Stimulated activated CD4-positive, alpha-beta T cell treated with anti-CD3 and anti-CD28 coated beads, Interleukin-2, amount 100 ng/mL, for 4 hours (primary cell): ENCODE data around the gene PTPN22.
"Not testable (repeated sequence)": the region's sequence is repeated elsewhere in the genome, so short reads cannot be mapped to it uniquely, and the experiment has no call there.

Source experiments
- DNase-seq: peaks from one replicate; pipeline ENCODE4 v3.0.0-alpha.2; 2020; ENCODE audit warnings: low read depth

The PTPN22 gene

DNA sequence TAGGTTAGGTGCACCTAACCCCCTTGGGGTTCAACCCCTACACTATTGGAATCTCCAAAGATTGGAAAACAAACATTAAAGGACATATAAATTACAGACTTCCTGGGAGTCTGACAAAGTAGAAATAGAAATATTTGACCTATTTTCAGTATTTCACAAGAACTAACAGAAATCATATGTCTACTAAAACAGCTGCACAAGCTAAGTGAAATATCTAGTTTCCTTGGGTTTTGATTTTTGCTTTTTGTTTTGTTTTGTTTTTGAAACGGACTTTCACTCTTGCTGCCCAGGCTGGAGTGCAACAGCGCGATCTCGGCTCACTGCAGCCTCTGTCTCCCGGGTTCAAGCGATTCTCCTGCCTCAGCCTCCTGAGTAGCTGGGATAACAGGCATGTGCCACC is 18.8 kb downstream of the PTPN22 start:
- not testable (repeated sequence) for DNase-seq

DNA sequence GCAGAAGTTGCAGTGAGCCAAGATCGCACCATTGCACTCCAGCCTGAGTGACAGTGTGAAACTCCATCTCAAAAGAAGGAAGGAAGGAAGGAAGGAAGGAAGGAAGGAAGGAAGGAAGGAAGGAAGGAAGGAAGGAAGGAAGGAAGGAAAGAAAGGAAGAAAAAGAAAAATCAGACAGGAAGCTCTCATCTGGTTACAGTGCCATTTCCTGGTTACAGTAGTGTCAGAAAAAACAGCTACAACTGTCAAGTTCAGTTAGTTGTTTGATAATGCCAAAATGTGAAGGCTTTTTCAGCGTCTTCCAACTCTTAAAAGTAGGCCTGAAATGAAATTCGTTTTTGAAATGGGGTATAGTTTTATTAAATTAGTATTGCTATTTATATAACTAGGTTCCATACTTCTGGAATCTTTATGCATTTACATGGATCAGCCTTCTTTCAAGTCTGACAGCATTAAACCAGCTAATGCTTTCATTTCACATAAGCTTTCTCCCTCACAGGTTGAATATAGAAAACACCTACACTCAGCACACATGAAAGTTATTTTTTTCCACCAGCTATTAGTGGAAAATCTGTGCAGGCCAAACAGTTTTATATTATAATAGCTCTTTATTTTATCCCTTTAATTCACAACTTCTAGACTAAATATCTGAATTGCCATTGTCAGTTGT is 21.2 kb downstream of the PTPN22 start:
- DNase-seq, result no peak

DNA sequence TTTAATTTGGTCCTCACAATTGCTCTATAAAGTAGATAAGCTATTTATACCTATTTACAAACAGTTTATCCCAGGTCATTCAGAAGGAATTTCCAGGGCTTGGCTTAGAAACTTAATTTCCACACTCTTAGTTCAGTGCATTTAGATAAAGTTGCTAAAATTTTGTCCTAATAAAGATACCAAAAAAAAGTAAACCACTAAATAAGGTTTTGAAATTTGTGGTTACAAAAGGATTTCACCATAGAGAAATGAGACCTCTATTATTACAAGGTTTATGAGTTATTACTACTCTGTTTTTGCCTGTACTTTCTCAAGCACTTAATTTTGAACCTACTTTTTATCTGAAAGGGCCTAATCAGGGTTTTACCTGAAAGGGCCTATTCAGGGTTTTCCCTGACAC is 22.4 kb downstream of the PTPN22 start:
- no peak for DNase-seq

DNA sequence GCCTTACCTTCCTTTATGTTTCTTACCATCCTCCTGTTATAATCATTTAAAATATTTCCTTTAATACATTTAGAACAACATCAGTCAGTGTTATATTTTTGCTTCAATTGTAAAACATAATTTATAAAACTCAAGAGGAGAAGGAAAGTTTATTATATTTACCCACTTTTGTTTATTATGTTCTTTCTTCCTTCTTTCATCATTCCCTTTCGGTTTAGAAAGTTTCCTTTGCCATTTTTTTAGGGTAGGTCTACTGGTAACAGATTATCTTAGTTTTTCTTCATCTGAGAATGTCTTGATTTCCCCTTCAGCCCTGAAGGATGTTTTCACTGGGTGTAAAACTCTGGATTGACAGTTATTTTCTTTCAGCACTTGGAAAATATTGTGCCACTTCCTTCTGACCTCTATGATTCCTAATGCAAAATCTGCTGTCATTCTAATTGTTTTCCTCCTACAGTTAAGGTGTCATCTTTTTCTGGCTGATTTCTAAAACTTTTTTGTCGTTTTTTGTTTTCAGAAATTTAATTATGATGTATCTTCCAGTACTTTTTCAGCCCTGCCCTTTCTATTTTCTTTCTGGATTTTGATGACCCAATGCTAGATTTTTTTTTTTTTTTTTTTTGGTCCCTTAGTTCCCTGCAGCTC is 25.0 kb downstream of the PTPN22 start:
- DNase-seq, result no peak

DNA sequence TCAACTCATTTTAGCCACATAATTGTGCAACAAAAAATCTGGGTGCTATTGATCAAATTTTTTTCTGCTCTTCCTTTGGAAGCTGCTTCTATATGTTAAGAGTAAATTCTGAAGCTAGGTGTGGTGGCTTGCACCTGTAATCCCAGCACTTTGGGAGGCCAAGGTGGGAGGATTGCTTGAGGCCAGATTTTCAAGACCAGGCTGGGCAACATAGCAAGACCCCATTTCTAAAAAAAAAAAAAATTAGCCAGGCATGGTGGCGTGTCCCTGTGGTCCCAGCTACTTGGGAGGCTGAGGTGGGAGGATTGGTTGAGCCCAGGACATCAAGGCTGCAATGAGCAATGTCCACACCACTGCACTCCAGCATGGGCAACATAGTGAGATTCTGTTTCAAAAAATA is 35.0 kb downstream of the PTPN22 start:
- DNase-seq, result no peak

DNA sequence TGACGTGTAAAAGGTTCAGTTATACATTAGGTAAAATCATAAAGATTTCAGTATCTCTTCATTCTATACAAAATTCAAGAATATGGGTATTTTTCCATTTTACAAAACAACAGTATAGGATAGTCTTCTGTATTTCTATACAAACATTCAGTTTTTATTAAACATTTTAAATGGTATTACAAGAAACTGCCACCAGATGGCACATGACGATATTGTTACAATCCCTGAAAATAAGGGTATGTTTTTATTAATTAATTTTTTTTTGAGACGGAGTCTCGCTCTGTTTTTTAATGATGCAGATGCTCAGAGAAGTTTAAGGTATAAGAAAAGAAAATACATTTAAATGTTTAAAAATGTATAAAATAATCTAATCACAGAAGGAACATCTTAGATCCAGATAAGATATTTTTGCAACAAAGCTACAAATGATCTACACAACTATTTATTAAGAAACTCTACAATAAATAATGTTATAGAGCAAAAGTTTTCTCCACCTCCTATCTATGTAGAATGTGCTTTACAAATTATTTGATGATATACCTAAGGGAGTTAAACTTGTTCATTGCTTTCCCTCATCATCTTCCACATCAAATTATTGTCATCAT is 35.7 kb downstream of the PTPN22 start:
- DNase-seq, result peak; percentile 18

DNA sequence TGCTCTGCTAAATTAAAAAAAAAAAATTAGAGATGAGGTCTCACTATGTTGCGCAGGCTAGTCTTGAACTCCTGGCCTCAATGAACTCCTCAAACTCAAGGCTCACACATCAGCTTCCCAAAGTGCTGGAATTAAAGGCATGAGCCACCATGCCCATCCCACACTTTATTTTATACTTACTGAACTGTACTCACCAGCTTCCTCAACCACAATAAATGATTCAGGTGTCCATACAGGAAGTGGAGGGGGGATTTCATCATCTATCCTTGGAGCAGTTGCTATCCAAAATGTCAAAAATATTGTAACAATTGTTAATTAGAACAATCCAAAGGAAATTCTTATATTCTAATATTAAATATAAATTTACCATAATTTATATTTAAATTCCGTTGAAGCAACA is 36.8 kb downstream of the PTPN22 start:
- DNase-seq, result no peak

DNA sequence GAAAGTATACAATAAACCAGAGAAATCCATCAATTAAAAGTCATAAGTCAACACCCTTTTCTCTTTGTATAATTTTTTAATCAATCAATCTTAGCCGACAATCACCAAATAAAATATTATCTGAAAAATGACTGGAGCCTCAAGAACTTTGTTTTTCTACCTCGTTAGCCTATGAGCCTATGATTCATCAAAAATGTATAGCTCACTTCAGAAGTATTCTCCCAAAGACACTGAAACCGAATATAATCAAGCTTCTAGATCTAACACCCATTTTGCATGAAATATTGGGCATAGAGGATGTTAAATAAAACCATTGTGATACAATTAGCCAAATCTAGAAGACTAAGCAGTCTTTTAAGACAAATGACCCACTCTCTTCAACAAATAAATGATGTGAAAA is 41.5 kb downstream of the PTPN22 start:
- DNase-seq, result no peak

DNA sequence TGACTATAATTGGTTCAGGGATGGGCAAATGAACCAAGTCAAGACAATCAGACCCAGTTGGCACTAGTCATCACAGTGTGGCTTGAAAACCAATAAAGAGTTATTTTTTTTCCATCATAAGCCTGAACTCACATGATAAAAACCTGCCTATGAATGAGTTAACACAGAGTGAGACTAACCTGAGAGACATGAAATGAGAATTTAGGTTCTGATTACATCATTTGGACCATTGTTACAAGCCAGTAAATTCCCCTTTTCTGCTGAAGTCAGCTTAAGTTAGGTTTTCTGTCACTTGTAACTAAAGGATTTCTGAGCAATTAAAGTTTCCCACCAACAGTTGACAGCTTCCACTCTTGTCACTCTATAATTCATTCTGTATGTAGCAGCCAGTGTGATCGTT is 49.6 kb downstream of the PTPN22 start:
- DNase-seq, result no peak

DNA sequence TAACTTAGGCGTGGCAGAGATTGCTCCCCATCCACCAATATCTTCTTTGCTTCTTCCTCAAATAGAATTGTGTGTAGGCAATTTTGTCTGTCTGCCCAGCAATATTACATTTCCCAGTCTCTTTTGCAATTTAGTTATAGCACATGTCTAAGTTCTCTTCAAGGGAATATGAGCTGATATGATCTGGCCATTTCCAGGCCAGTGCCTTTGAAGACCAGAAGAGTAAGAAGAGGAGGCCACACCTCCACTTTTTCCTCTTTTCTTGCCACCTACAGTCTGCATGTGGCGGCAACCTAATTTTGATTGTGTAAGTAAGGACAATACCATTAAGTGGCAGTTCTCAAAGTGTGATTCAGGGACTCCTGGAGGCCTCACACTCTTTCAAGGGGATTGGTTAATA is 52.9 kb downstream of the PTPN22 start:
- no peak for DNase-seq

DNA sequence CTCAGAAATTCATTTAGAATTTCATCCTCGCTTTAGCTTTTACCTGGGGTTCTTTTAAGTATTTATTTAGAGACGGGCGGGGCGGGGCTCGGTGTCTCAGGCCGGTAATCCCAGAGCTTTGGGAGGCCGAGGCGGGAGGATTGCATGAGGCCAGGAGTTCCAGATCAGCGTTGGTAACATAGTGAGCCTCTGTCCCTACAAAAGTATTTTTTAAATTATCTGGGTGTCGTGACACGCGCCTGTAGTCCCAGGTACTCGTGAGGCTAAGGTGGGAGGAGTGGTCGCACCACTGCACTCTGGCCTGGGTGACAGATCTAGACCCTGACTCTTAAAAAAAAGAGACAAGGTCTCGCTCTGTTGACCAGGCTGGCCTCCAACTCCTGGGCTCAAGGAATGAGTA is 58.3 kb downstream of the PTPN22 start:
- no peak for DNase-seq

DNA sequence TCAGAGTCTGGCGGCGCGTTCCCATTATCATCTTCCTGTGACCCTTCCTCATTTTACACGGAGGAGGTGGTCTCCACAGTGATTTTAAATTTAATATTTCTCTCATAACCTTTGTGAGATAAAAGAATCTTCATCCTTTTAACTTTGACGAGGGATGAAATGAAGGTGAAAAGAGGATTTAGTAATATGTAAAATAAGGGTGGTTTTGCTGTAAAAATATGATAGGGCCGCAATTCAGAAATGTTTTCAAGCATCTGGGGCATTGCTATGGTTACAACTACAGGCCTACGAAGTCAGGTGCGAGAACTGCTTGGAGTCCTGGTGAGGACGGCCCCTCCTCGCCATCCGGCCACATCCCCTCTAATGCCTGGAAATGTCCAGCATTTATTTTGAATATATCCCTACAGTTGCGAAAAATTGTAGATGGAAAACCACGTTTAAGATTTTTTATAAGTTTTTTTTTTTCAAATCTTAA is 58.8 kb downstream of the PTPN22 start:
- DNase-seq, result no peak

DNA sequence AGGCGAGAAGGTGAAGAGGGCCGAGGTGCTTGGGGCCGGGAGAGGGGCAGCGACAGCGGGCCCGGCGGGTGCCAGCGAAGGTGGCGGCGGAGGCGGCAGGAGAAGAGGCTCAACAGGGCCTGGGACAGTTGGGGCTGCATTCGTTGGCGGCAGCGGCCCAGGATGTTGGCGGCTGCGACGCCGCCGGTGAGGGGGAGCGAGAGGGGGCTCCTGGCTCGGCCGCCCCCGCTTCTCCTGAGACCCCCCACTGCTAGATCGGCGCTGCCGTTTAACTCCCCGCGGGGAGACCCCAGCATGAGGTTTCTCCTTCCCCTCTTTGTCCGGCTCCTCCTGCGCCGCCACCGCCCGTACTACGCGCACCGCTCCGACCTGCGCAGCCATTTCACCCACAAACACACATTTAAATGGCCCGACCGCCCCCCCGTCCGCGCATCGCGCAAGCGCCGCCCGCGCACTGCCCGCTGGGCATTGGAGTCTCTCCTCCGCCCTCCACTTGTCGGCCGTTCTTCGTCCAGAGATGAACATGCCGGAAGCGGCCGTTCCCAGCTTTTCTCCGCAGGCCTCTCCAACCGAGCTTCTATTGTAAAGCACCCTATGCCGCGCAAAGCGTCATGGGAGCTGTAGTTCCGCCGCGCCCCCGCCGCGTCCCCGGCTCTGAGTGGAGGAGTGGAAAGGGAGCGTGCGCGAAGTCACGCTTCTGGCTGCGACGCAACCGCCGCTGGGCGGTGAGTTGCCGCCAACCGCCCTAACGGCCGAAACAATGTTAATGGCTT is 59.4 kb downstream of the PTPN22 start, which contains the start of gene RSBN1:
Gene RSBN1, minus strand, starts transcription at position 589 of the 773 bp plus-strand sequence. Its CDS starts 64 bp downstream, at position 525.
- DNase-seq, result peak; percentile 94

DNA sequence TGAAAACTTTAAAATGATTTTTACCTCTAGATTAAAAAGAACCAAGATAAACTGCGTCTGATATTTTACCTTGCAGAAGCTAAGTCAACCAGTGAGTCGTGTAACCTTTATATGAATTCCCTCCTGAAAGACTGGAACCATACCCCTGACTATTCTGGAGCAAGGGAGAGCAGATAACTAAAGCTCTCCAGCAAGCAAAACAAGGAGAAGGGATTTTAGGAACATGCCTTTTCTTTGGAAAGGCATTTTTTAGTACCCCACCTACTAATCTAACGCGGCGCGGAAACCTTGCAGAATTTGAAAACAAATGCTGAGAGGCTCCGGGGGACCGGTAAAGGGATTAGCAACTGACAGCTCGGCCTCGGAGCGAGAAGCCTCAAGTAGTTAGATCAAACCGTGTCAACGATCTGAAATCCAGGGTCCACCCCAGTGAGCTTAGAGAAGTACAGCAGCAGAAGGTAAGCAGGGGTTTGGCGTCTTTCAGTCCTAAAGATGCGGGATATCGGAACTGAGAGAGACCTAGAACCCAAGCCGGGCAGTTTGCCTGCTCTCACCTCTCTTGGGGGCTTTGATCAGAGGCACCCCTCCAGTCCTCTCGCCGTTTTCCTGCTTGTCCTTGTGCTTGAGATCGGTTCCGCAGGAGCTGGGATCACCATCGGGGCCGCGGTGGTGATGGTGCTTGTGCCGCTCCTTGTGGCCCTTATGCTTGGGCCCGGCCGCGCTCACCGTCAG is 60.2 kb downstream of the PTPN22 start:
- peak; percentile 8 for DNase-seq

DNA sequence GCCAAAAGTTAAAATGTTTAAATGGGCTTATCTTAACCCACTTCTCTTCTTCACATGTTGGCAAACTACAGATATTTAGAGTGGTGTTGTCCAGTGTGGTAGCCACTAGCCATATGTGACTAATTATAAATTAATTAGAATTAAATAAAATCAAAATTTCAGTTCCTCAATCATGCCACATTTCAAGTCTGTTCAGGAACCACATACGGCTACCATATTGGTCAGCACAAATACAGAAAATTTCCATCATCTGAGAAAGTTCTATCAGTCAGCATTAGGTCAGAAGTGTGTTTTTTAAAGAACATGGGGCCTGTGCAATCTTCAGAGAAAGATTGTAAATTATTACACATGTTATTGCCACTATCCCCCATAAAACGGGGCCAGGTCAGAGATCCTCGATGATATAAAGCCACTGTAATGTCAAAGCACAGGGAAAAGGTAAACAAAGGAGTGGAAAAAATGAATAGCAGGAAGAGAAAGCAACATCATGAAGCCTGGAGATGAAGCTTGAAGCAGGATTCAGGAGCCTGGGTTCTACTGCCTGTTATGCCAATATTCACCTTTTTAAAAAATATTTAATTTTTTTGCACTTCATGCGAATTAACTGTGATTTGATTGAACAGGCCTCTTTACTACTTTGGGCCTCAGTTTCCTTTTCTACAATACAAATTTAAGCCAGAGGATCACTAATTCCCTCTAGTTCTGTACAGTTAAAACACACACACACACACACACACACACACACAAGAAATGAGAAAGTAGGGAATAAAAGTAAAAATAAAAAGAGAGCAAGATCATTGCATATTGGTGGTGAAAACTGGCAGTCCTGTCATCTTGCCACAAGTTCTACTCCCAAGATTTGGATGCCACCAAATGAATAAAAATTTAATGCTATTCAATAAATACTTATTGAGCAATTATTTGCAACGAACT is 61.6 kb downstream of the PTPN22 start:
- DNase-seq, result no peak

DNA sequence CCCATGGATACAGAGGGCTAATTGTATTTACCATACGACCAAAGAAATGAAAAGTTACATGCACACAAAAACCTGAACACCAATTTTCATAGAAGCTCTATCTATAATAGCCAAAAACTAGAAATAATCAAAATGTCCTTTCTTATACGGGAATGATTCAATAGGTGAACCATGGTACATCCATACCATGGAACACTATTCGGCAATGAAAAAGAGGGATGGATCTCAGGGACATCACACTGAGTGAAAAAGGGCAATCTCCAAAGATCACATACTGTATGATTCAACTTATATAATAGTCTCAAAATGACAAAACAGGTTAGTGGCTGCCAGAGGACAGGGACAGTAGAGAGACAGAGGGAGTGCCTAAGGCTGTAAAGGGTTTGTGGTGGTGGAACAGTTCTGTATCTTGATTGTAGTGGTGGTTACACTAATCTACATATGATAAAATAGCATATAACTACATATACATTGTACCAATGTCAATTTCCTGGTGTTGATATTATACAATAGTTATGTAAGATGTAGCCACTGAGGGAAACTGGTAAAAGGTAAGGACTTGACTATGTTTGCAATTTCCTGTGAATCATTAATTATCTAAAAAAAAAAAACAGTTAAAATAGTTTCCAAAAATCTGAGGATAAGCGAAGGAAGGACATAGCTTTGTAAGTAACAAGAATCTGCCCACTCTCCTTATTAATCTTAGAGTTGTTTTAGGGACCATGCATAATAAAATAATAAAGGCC is 62.9 kb downstream of the PTPN22 start:
- no peak for DNase-seq

DNA sequence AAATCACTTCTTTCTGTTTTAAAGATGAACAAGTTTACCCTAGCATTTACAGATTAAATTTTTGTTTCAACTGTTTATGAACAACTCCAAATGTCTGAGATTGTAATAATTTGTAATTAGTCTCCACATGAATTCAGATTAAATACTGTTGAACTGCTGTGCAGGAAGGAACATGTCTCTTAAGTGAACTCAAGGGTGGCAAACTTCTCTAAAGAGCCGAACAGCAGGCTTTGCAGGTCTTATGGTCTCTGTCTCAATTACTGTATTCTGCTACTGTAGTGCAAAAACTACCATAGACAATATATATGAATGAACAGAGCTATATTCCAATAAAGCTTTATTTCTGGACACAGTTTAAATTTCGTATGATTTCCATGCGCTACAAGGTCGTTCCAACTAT is 65.9 kb downstream of the PTPN22 start:
- DNase-seq, result no peak

DNA sequence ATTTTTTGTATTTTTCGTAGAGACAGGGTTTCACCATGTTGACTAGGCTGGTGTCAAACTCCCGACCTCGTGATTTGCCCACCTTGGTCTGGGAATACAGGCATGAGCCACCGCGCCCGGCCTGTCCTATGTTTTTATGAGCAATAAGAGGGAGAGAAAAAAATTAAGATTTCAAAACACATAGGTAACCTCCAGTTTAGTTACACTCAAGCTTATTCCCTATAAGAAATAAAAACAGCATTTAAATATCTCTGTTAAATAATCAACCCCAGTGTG is 66.3 kb downstream of the PTPN22 start:
- DNase-seq, result no peak

DNA sequence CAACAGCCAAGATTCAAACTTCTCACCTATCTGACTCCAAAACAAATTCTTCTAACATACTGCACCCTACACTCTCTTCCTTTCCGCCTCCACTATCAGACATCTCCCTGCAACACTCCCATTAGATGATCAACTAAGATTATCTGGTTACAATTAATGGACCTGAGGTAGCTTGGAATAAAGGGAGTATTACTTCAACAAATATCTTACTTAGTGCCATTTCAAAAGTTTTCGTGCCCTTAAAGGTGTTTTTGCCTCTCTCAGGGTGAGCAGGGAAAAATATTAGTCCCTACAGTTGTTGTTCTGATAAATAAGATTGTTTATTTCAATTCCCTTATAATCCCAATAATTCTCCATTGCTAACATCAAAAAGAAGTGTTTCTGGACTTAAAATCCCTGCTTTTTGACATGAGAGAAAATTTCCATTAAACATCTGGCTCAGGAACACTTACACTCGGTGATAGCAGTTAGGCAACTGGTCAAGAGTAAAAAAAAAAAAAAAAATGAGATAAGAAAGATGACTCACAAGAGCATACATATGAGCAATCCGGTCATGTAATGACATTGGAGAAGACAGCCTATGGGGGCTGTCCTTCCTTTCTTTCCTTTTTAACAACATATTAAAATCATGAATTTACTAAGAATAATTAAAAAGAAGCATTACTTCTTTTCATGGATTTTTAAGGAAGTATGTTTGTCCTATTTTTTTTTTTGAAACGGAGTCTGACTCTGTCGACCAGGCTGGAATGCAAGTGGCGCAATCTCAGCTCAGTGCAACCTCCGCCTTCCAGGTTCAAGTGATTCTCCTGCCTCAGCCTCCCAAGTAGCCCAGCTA is 66.9 kb downstream of the PTPN22 start:
- DNase-seq, result no peak
